Caco-2 (cell line): Measurements from ENCODE around the gene SURF2. TPM values are rescaled to one million over a fixed set of nuclear protein-coding genes. Genes with fewer than 3 reads are reported as not detected.

Source experiments
- BruUV-seq: library from RNA; stranded (reverse); fragments of 400-500 nt; replicated peaks from 2 replicates; lab custom pipeline; 2021; lab: Mats Ljungman, UMichigan
- CTCF ChIA-PET: fragments of 300-600 bp; sonication (Branson Sonifier 250); formaldehyde crosslinking; loops from one replicate; lab custom pipeline; 2022; ENCODE audit warnings: antibody characterized with exemption; lab: Charles Lee
- POLR2A ChIA-PET: fragments of 300-600 bp; sonication (Branson Sonifier 250); formaldehyde crosslinking; loops from one replicate; lab custom pipeline; 2022; ENCODE audit warnings: antibody characterized with exemption; lab: Charles Lee
- DNase-seq, 2 experiments: peaks; one replicate each; pipeline versions ENCODE4 v3.0.0 to v3.0.0-alpha.2; 2020 to 2022
- H3K27me3 ChIP-seq: replicated peaks from 2 replicates; pipeline ENCODE4 v1.6.0; 2011; ENCODE audit warnings: low read length; ENCODE audit not compliant: control insufficient read depth, insufficient read depth
- H3K36me3 ChIP-seq: 2 replicates; pipeline ENCODE4 v1.5.1; 2011; ENCODE audit warnings: low read length; ENCODE audit not compliant: control insufficient read depth, insufficient read depth
- H3K4me1 ChIP-seq: fragments of 250-450 bp; sonication (Bioruptor Pico); 2 replicates; pipeline ENCODE4 v1.5.1; 2020; ENCODE audit warnings: mild to moderate bottlenecking
- H3K4me3 ChIP-seq: 2 replicates; pipeline ENCODE4 v1.5.1; 2011; ENCODE audit warnings: low read depth, mild to moderate bottlenecking, control low read depth, low read length
- H3K9me3 ChIP-seq: fragments of 250-450 bp; sonication (Bioruptor Pico); 2 replicates; pipeline ENCODE4 v1.5.1; 2020; ENCODE audit warnings: mild to moderate bottlenecking, moderate library complexity
- H3K27ac Mint-ChIP-seq: one replicate; pipeline ENCODE4 v1.8.0; 2022; ENCODE audit warnings: mixed read lengths; ENCODE audit not compliant: unreplicated experiment
- H3K27me3 Mint-ChIP-seq: one replicate; pipeline ENCODE4 v1.8.0; 2022; ENCODE audit warnings: mixed read lengths; ENCODE audit not compliant: insufficient read depth, unreplicated experiment
- H3K36me3 Mint-ChIP-seq: one replicate; pipeline ENCODE4 v1.8.0; 2022; ENCODE audit warnings: mild to moderate bottlenecking, mixed read lengths; ENCODE audit not compliant: insufficient read depth, unreplicated experiment
- H3K4me1 Mint-ChIP-seq: one replicate; pipeline ENCODE4 v1.8.0; 2022; ENCODE audit warnings: low read depth, mixed read lengths; ENCODE audit not compliant: unreplicated experiment
- H3K4me3 Mint-ChIP-seq: one replicate; pipeline ENCODE4 v1.8.0; 2022; ENCODE audit warnings: mild to moderate bottlenecking, moderate library complexity, mixed read lengths; ENCODE audit not compliant: unreplicated experiment
- H3K9me3 Mint-ChIP-seq: one replicate; pipeline ENCODE4 v1.8.0; 2022; ENCODE audit warnings: mixed read lengths; ENCODE audit not compliant: unreplicated experiment
- intact Hi-C: fragments of 100-400 bp; cut with micrococcal nuclease; formaldehyde crosslinking; loops from one replicate; pipeline ENCODE4 v1.10.0; 2022; ENCODE audit not compliant: unreplicated experiment
- total RNA-seq: library from RNA; stranded (reverse); gene quantifications from 2 replicates; pipeline ENCODE4 v1.2.3, GENCODE V29; 2022
- TF ChIP-seq, protein P1 (sequence below), 2 experiments: fragments of 200-600 bp in 1 of 2; IDR thresholded peaks; 1 replicate in 1 of 2; 2 replicates in 1 of 2; pipeline versions ENCODE4 v1.5.1 to v1.8.0; 2011 to 2022; ENCODE audit warnings: antibody characterized with exemption in 1 of 2, control low read depth in 1 of 2, inconsistent platforms in 1 of 2, low read depth in 1 of 2, low read length in 1 of 2, mild to moderate bottlenecking in 1 of 2, moderate library complexity in 1 of 2; ENCODE audit not compliant: insufficient read depth in 1 of 2, severe bottlenecking in 1 of 2, unreplicated experiment in 1 of 2

SURF2 gene
- total RNA-seq, 1 experiment from 2014 or later = 34.4 TPM

DNA sequence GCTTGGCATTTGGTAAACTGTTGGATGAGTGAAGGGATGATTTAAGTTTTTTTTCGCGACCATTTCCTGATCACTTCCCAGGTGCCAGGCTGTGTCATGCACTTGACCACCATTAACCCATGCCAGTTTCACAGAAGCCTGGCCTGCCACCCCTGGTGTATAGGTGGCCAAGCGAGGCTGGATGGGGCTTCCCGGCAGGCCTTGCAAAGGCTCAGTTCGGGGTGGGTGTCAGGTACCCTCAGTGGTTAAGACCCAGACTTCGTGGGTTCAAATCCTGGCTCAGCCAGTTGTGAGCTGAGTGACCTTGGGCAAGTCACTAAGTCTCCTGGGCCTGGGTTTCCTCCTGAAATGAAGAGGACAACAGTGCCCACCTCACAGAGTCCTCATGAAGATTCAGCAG, 10.8 kb upstream of the SURF2 start:
- ChIA-PET CTCF (no interaction called here), POLR2A (no interaction called here)
- intact Hi-C loops = no loop called here
- Histone ChIP-seq H3K9me3 (no peaks in the 10 kb centered on the region), H3K36me3 (peaks cover 13% of the 10 kb centered on the region), H3K27me3 (no peaks in the 10 kb centered on the region), H3K4me3 (no peak overlapping the region), H3K4me1 (peaks cover 10% of the 10 kb centered on the region)
- BruUV-seq = no TSS peak
- H3K4me1 Mint-ChIP-seq = peaks cover 13% of the 10 kb centered on the region
- no peak overlapping the region for H3K4me3 Mint-ChIP-seq
- DNase-seq = no peak
- H3K27me3 Mint-ChIP-seq = no peaks in the 10 kb centered on the region
- TF ChIP-seq, protein P1, sequence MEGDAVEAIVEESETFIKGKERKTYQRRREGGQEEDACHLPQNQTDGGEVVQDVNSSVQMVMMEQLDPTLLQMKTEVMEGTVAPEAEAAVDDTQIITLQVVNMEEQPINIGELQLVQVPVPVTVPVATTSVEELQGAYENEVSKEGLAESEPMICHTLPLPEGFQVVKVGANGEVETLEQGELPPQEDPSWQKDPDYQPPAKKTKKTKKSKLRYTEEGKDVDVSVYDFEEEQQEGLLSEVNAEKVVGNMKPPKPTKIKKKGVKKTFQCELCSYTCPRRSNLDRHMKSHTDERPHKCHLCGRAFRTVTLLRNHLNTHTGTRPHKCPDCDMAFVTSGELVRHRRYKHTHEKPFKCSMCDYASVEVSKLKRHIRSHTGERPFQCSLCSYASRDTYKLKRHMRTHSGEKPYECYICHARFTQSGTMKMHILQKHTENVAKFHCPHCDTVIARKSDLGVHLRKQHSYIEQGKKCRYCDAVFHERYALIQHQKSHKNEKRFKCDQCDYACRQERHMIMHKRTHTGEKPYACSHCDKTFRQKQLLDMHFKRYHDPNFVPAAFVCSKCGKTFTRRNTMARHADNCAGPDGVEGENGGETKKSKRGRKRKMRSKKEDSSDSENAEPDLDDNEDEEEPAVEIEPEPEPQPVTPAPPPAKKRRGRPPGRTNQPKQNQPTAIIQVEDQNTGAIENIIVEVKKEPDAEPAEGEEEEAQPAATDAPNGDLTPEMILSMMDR (IDR thresholded peaks at IDR 0.05; ENCODE audit: insufficient read depth in 1 of 2, low read depth in 1 of 2, low read length in 1 of 2, severe bottlenecking in 1 of 2, unreplicated experiment in 1 of 2) = no peak
- H3K36me3 Mint-ChIP-seq = peaks cover 60% of the 10 kb centered on the region
- no peak overlapping the region for H3K27ac Mint-ChIP-seq
- no peaks in the 10 kb centered on the region for H3K9me3 Mint-ChIP-seq

DNA sequence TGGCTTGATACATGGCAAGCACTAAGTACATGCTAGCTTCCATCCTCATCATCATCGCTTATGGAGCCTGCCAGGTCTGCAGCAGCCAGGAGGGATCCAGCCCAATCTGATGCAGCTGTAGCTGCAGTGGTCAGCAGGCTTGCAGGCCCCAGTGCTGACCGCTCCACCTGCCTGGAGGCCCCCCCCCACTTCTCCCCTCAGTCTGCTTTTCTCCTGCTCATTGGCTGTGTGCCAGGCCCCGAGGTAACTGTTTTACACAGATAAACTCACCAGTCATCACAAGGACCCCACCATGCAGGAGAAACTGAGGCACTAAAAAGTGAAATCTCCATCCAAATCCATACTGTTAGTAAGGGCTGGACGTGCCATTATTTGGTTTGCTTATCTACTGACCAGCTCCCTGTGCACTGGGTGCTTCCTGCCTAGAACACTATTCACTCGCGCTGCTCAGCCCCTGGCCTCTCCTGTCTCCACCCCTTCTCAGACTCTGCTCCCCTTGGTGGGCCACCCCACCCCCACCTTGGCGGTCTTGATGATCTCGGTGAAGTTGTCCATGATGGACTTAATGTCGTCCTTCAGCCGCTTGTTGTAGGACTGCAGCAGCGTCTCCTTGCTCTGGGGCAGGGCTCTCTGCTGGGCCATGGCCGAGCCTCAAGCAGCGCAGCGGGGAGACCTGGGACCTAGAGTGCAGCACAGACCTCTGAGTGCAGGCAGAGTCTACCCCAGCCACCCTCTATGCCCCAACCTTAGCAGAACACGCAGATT, 10.1 kb upstream of the SURF2 start:
- H3K4me3 Mint-ChIP-seq = peak overlapping the region; percentile 90
- no peak for DNase-seq
- no peaks in the 10 kb centered on the region for H3K9me3 Mint-ChIP-seq
- intact Hi-C loops = no loop called here
- H3K27ac Mint-ChIP-seq = peak overlapping the region; percentile 63
- peaks cover 10% of the 10 kb centered on the region for H3K4me1 ChIP-seq
- peaks cover 60% of the 10 kb centered on the region for H3K36me3 Mint-ChIP-seq
- POLR2A ChIA-PET = no interaction called here
- peaks cover 13% of the 10 kb centered on the region for H3K36me3 ChIP-seq
- TSS peak; percentile 5 for BruUV-seq
- no peaks in the 10 kb centered on the region for H3K27me3 ChIP-seq
- H3K9me3 ChIP-seq = no peaks in the 10 kb centered on the region
- no peaks in the 10 kb centered on the region for H3K27me3 Mint-ChIP-seq
- CTCF ChIA-PET = no interaction called here
- TF ChIP-seq, protein P1 (IDR thresholded peaks at IDR 0.05; ENCODE audit: insufficient read depth in 1 of 2, low read depth in 1 of 2, low read length in 1 of 2, severe bottlenecking in 1 of 2, unreplicated experiment in 1 of 2) = no peak
- H3K4me3 ChIP-seq = peak overlapping the region; percentile 85
- peaks cover 13% of the 10 kb centered on the region for H3K4me1 Mint-ChIP-seq

DNA sequence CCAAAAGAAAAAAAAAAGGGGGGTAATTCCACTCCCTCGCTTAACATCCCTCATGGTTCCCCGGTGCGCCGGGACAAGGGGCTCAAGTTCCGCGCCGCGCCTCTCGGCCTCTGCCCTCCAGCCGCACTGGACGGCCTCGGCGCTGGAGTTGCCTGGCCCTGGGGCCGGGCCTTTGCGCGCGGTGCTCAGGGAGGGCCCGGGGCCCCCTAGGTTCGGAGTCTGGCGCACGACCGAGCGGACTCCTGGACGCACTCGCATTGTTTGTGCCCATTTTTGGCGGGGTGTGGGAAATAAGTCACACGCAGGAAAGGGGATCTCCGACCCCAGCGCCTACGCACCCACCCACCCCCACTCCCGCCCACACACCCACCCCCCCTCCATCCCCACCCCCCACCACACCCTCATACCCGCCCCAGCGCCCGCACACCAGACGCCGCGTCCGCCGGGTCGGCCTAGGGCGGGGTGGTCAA, 8.8 kb upstream of the SURF2 start:
- ChIA-PET POLR2A (interaction anchor here (0.6 to 1.7 kb wide), 9 partner anchors 9 to 317 kb away, joined by 3 to 19 read pairs (median 5); partner anchors contain the start of genes CACFD1, GTF3C5, SURF1 and SURF2), CTCF (interaction anchor here (0.7 to 1.1 kb wide), 5 partner anchors 9 to 162 kb away, joined by 3 to 9 read pairs (median 7); partner anchors contain the start of genes CACFD1, SURF1 and SURF2)
- Histone ChIP-seq H3K27me3 (no peaks in the 10 kb centered on the region), H3K4me1 (peaks cover 10% of the 10 kb centered on the region), H3K4me3 (peak overlapping the region; percentile 85), H3K36me3 (peaks cover 17% of the 10 kb centered on the region), H3K9me3 (no peaks in the 10 kb centered on the region)
- intact Hi-C loops = no loop called here
- peak overlapping the region; percentile 90 for H3K4me3 Mint-ChIP-seq
- BruUV-seq = no TSS peak
- TF ChIP-seq, protein P1 (IDR thresholded peaks at IDR 0.05; ENCODE audit: insufficient read depth in 1 of 2, low read depth in 1 of 2, low read length in 1 of 2, severe bottlenecking in 1 of 2, unreplicated experiment in 1 of 2) = no peak
- peak overlapping the region; percentile 98 for H3K27ac Mint-ChIP-seq
- H3K4me1 Mint-ChIP-seq = peaks cover 13% of the 10 kb centered on the region
- peaks cover 72% of the 10 kb centered on the region for H3K36me3 Mint-ChIP-seq
- no peaks in the 10 kb centered on the region for H3K9me3 Mint-ChIP-seq
- no peaks in the 10 kb centered on the region for H3K27me3 Mint-ChIP-seq
- DNase-seq = peak in 1 of 2 experiments; percentile 60
